Loucy (cell line): ENCODE data around the gene EDAR.

Source experiments
- H2AFZ ChIP-seq: fragments of 200-600 bp; sonication (generic); 2 replicates; pipeline ENCODE4 v1.6.0; 2016; ENCODE audit warnings: antibody characterized with exemption, mild to moderate bottlenecking, low read length, moderate library complexity
- H3F3A ChIP-seq: fragments of 200-600 bp; 2 replicates; pipeline ENCODE4 v1.6.0; 2016; ENCODE audit warnings: antibody characterized with exemption, low read depth, mild to moderate bottlenecking
- H3K27me3 ChIP-seq: fragments of 200-600 bp; sonication (generic); 2 replicates; pipeline ENCODE4 v1.6.1; 2014; ENCODE audit warnings: low read length, mild to moderate bottlenecking; ENCODE audit not compliant: insufficient read depth, poor library complexity, severe bottlenecking
- H3K36me3 ChIP-seq: fragments of 200-600 bp; sonication (generic); 2 replicates; pipeline ENCODE4 v1.6.1; 2016; ENCODE audit warnings: low read length; ENCODE audit not compliant: insufficient read depth
- H3K4me1 ChIP-seq: fragments of 200-600 bp; sonication (generic); 2 replicates; pipeline ENCODE4 v1.5.1; 2014; ENCODE audit warnings: low read length, mild to moderate bottlenecking; ENCODE audit not compliant: insufficient read depth, poor library complexity, severe bottlenecking
- H3K4me2 ChIP-seq: fragments of 200-600 bp; sonication (generic); 2 replicates; pipeline ENCODE4 v1.6.0; 2014; ENCODE audit warnings: antibody characterized with exemption, low read length, low read depth, mild to moderate bottlenecking; ENCODE audit not compliant: poor library complexity, severe bottlenecking
- H3K4me3 ChIP-seq: fragments of 200-600 bp; sonication (generic); 2 replicates; pipeline ENCODE4 v1.5.1; 2014; ENCODE audit warnings: low read length, mild to moderate bottlenecking, mixed read lengths; ENCODE audit not compliant: poor library complexity, severe bottlenecking
- H3K79me2 ChIP-seq: fragments of 200-600 bp; sonication (generic); 2 replicates; pipeline ENCODE4 v1.6.1; 2014; ENCODE audit warnings: low read length; ENCODE audit not compliant: insufficient read depth
- H3K9ac ChIP-seq: fragments of 200-600 bp; sonication (generic); 2 replicates; pipeline ENCODE4 v1.6.0; 2014; ENCODE audit warnings: mild to moderate bottlenecking, low read depth, low read length, moderate library complexity; ENCODE audit not compliant: poor library complexity, severe bottlenecking
- H3K9me2 ChIP-seq: fragments of 200-600 bp; sonication (generic); replicated peaks from 2 replicates; pipeline ENCODE4 v1.6.1; 2016; ENCODE audit warnings: low read depth, low read length, mixed read lengths
- H3K9me3 ChIP-seq: fragments of 200-600 bp; sonication (generic); 2 replicates; pipeline ENCODE4 v1.6.1; 2014; ENCODE audit warnings: mild to moderate bottlenecking, antibody characterized with exemption, low read length, low read depth; ENCODE audit not compliant: insufficient read depth
- H4K20me1 ChIP-seq: fragments of 200-600 bp; sonication (generic); 2 replicates; pipeline ENCODE4 v1.6.0; 2014; ENCODE audit warnings: antibody characterized with exemption, low read length, mild to moderate bottlenecking; ENCODE audit not compliant: insufficient read depth, poor library complexity, severe bottlenecking
- EZH2phosphoT487 ChIP-seq: fragments of 200-600 bp; IDR thresholded peaks from 2 replicates; pipeline ENCODE4 v1.6.1; 2018; ENCODE audit warnings: antibody characterized with exemption, mild to moderate bottlenecking, moderate library complexity, borderline replicate concordance
- TF ChIP-seq, protein P1 (sequence below): fragments of 200-600 bp; sonication (generic); conservative IDR thresholded peaks from 2 replicates; pipeline ENCODE4 v1.5.1; 2014; ENCODE audit warnings: mild to moderate bottlenecking, antibody characterized with exemption, low read length

The EDAR gene

DNA sequence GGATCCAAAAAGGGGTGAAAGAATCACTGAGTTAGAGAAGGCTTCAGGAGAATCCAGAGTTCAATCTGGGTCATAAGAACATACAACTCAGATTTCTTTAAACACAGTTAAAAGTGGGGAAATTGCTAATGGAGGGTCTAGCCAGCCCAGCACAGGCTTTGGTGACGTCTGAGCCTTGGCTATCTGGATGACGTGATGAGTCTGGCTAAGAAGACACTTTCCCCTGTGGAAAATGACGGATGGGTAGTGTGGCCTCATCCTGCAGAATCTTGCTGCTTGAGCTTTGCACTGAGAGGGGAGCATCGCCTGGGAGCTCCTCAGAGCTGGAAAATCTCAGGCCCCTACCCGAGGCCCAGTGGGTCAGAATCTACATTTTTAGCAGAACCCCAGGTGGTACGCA, 19.2 kb downstream of the EDAR start:
- Histone ChIP-seq H4K20me1 (no peaks in the 10 kb centered on the region), H3K4me3 (no peak overlapping the region), H3K4me1 (peaks cover 40% of the 10 kb centered on the region), H3K79me2 (no peaks in the 10 kb centered on the region), H3K9ac (no peak overlapping the region), H3K9me2 (no peaks in the 10 kb centered on the region), H3K9me3 (no peaks in the 10 kb centered on the region), H3K4me2 (no peak overlapping the region), H2AFZ (no peak overlapping the region), H3K27me3 (no peaks in the 10 kb centered on the region), H3F3A (no peaks in the 10 kb centered on the region), H3K36me3 (no peaks in the 10 kb centered on the region)
- TF ChIP-seq EZH2phosphoT487: no peak
- TF ChIP-seq, protein P1, sequence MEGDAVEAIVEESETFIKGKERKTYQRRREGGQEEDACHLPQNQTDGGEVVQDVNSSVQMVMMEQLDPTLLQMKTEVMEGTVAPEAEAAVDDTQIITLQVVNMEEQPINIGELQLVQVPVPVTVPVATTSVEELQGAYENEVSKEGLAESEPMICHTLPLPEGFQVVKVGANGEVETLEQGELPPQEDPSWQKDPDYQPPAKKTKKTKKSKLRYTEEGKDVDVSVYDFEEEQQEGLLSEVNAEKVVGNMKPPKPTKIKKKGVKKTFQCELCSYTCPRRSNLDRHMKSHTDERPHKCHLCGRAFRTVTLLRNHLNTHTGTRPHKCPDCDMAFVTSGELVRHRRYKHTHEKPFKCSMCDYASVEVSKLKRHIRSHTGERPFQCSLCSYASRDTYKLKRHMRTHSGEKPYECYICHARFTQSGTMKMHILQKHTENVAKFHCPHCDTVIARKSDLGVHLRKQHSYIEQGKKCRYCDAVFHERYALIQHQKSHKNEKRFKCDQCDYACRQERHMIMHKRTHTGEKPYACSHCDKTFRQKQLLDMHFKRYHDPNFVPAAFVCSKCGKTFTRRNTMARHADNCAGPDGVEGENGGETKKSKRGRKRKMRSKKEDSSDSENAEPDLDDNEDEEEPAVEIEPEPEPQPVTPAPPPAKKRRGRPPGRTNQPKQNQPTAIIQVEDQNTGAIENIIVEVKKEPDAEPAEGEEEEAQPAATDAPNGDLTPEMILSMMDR: no peak

DNA sequence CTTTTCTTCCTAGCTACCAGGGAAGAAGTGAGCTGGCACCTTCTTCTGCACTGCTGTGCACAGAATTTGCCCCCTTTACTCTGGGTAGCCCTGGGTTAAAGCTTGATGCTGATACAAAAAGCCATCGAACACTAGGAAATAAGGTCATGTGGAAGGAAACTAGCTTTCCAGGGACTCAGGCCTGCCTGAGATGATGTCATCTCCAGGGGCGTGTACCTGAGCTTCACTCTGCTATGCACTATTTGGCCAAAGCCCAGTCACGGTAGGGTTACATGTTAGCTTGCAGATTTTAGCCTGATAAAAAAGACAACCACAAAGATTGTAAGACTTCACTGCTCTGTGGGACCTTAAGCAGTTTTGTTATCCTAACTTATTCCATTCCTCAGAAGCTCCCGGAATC, 20.4 kb downstream of the EDAR start:
- H3K79me2 ChIP-seq: no peaks in the 10 kb centered on the region
- H3K9me2 ChIP-seq: no peaks in the 10 kb centered on the region
- H4K20me1 ChIP-seq: no peaks in the 10 kb centered on the region
- no peaks in the 10 kb centered on the region for H3K27me3 ChIP-seq
- H2AFZ ChIP-seq: peak overlapping the region; percentile 38; the same call in 1 of the 2 replicates
- peaks cover 47% of the 10 kb centered on the region for H3K4me1 ChIP-seq
- no peaks in the 10 kb centered on the region for H3K36me3 ChIP-seq
- no peak overlapping the region for H3K9ac ChIP-seq
- no peaks in the 10 kb centered on the region for H3F3A ChIP-seq
- H3K9me3 ChIP-seq: no peaks in the 10 kb centered on the region
- H3K4me3 ChIP-seq: no peak overlapping the region
- TF ChIP-seq, protein P1: no peak
- TF ChIP-seq EZH2phosphoT487: no peak
- peak overlapping the region; percentile 7 for H3K4me2 ChIP-seq

DNA sequence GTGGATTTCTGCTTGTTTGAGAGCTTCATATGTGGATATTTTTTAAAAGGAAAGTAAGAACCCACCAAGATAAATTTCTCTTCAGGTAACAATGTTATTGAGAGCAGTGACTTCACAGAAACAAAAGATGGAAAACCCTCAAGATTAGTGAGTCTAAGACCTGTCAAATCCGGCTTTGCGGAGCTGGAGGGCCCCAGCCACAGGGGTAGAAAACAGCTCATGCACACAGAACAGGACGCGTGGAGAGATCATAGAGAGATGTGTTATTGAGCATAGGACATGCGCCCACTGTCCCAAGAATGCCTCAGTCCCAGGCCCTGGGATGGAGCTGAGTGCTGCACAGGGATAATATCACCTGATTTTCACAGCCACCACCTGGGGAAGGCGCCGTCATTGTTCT, 21.3 kb downstream of the EDAR start:
- H3F3A ChIP-seq: no peaks in the 10 kb centered on the region
- H3K9ac ChIP-seq: no peak overlapping the region
- H3K27me3 ChIP-seq: no peaks in the 10 kb centered on the region
- no peaks in the 10 kb centered on the region for H3K9me3 ChIP-seq
- TF ChIP-seq EZH2phosphoT487: no peak
- TF ChIP-seq, protein P1: no peak
- no peaks in the 10 kb centered on the region for H4K20me1 ChIP-seq
- no peaks in the 10 kb centered on the region for H3K36me3 ChIP-seq
- H3K79me2 ChIP-seq: no peaks in the 10 kb centered on the region
- H3K9me2 ChIP-seq: no peaks in the 10 kb centered on the region
- no peak overlapping the region for H3K4me3 ChIP-seq
- peak overlapping the region; percentile 28 for H3K4me2 ChIP-seq
- H3K4me1 ChIP-seq: peaks cover 47% of the 10 kb centered on the region
- 0 out of 2 replicates have a peak overlapping the region, but pooled peaks have one; percentile 13 for H2AFZ ChIP-seq
